H1 (cell line): ENCODE measurements around the gene ZNF273. TPM values are rescaled to one million over a fixed set of nuclear protein-coding genes. Genes with fewer than 3 reads are reported as not detected.

Source experiments
- CTCF ChIA-PET: fragments of 300-600 bp; sonication (Branson Sonifier 250); formaldehyde crosslinking; loops from one replicate; lab custom pipeline; 2021; ENCODE audit not compliant: partially characterized antibody; lab: Charles Lee
- POLR2A ChIA-PET: fragments of 300-600 bp; sonication (Branson Sonifier 250); formaldehyde crosslinking; loops from one replicate; lab custom pipeline; 2021; ENCODE audit warnings: inconsistent platforms; ENCODE audit not compliant: partially characterized antibody; lab: Charles Lee
- DNase-seq, 2 experiments: peaks; one replicate each; pipeline versions ENCODE4 v3.0.0 to v3.0.0-alpha.2; 2010 to 2022; ENCODE audit warnings: low spot score in 2 of 2, low read depth in 1 of 2, mixed read lengths in 1 of 2
- FAIRE-seq: peaks from 2 replicates; lab custom pipeline; 2011; peaks lifted over from hg19 to GRCh38; lab: Jason Lieb, UNC
- H2AFZ ChIP-seq: 2 replicates; pipeline ENCODE4 v1.8.1; 2012; ENCODE audit warnings: low read length, inconsistent platforms
- H2AK5ac ChIP-seq: 2 replicates; pipeline ENCODE4 v1.6.1; 2013; ENCODE audit warnings: low read depth, low read length
- H2BK120ac ChIP-seq: replicated peaks from 2 replicates; pipeline ENCODE3; 2013; ENCODE audit warnings: low read depth, low read length, inconsistent platforms
- H2BK12ac ChIP-seq: 2 replicates; pipeline ENCODE4 v1.6.1; 2013; ENCODE audit warnings: low read depth, low read length
- H2BK15ac ChIP-seq: 2 replicates; pipeline ENCODE4 v1.6.1; 2013; ENCODE audit warnings: low read length
- H2BK20ac ChIP-seq: 2 replicates; pipeline ENCODE4 v1.6.1; 2013; ENCODE audit warnings: low read length
- H2BK5ac ChIP-seq: 2 replicates; pipeline ENCODE4 v1.6.1; 2013; ENCODE audit warnings: low read depth, low read length
- H3K14ac ChIP-seq: 2 replicates; pipeline ENCODE4 v1.6.1; 2013; ENCODE audit warnings: inconsistent platforms; ENCODE audit not compliant: insufficient read length
- H3K18ac ChIP-seq: 2 replicates; pipeline ENCODE4 v1.6.1; 2013; ENCODE audit warnings: low read length; ENCODE audit errors: extremely low read depth
- H3K23ac ChIP-seq: 2 replicates; pipeline ENCODE4 v1.6.1; 2013; ENCODE audit warnings: inconsistent platforms; ENCODE audit not compliant: insufficient read length
- H3K23me2 ChIP-seq: 2 replicates; pipeline ENCODE4 v1.6.1; 2013; ENCODE audit warnings: low read depth, low read length
- H3K27ac ChIP-seq: 2 replicates; pipeline ENCODE4 v1.6.1; 2011; ENCODE audit warnings: low read depth, low read length, inconsistent platforms
- H3K27me3 ChIP-seq, 4 experiments: replicated peaks in 1 of 4; 1 replicate in 1 of 4; 2 replicates in 3 of 4; pipeline versions ENCODE4 v1.6.1 to v1.8.1; 2011 to 2013; ENCODE audit warnings: low read length in 3 of 4, mild to moderate bottlenecking in 3 of 4, inconsistent platforms in 2 of 4, mixed read lengths in 2 of 4, moderate library complexity in 1 of 4; ENCODE audit not compliant: control insufficient read depth in 3 of 4, insufficient read depth in 3 of 4; ENCODE audit errors: extremely low read depth in 1 of 4
- H3K36me3 ChIP-seq, 4 experiments: 2 replicates each; pipeline versions ENCODE4 v1.6.1 to v1.8.1; 2011 to 2013; ENCODE audit warnings: mild to moderate bottlenecking in 4 of 4, low read length in 3 of 4, moderate library complexity in 2 of 4, control low read depth in 1 of 4, inconsistent platforms in 1 of 4; ENCODE audit not compliant: insufficient read depth in 4 of 4, control insufficient read depth in 2 of 4
- H3K4ac ChIP-seq: replicated peaks from 2 replicates; pipeline ENCODE3; 2013; ENCODE audit warnings: low read length, low read depth, mixed read lengths, inconsistent platforms; ENCODE audit not compliant: insufficient read length
- H3K4me1 ChIP-seq, 4 experiments: replicated peaks in 1 of 4; 1 replicate in 1 of 4; 2 replicates in 3 of 4; pipeline versions ENCODE4 v1.6.1 to v1.8.1; 2011 to 2013; ENCODE audit warnings: low read length in 3 of 4, inconsistent platforms in 2 of 4, mixed read lengths in 1 of 4; ENCODE audit not compliant: insufficient read depth in 4 of 4, control insufficient read depth in 3 of 4
- H3K4me2 ChIP-seq, 2 experiments: 2 replicates each; pipeline versions ENCODE4 v1.6.1 to v1.8.1; 2011 to 2013; ENCODE audit warnings: low read depth in 2 of 2, low read length in 2 of 2, control low read depth in 1 of 2, inconsistent platforms in 1 of 2, mild to moderate bottlenecking in 1 of 2; ENCODE audit not compliant: insufficient read depth in 1 of 2
- H3K4me3 ChIP-seq, 4 experiments: fragments of 200-600, 300-600 bp in 1 of 4; sonication (generic), shearing (Covaris generic), sonication (Bioruptor Twin) in 1 of 4; 2 replicates each; pipeline versions ENCODE4 v1.5.1 to v1.8.1; 2011 to 2016; ENCODE audit warnings: low read length in 4 of 4, low read depth in 3 of 4, control low read depth in 2 of 4, inconsistent platforms in 2 of 4, mild to moderate bottlenecking in 2 of 4, mixed read lengths in 1 of 4, moderate library complexity in 1 of 4; ENCODE audit not compliant: insufficient read depth in 2 of 4; ENCODE audit errors: extremely low read depth in 1 of 4
- H3K56ac ChIP-seq: replicated peaks from 2 replicates; pipeline ENCODE3; 2013; ENCODE audit warnings: low read depth, mild to moderate bottlenecking, mixed read lengths, low read length, inconsistent platforms; ENCODE audit not compliant: insufficient read length
- H3K79me1 ChIP-seq: 2 replicates; pipeline ENCODE4 v1.6.1; 2013; ENCODE audit warnings: low read depth, low read length, control low read depth
- H3K79me2 ChIP-seq, 2 experiments: 2 replicates each; pipeline versions ENCODE4 v1.6.1 to v1.8.1; 2012 to 2013; ENCODE audit warnings: low read length in 2 of 2, mild to moderate bottlenecking in 2 of 2, inconsistent platforms in 1 of 2; ENCODE audit not compliant: insufficient read depth in 2 of 2, control insufficient read depth in 1 of 2
- H3K9ac ChIP-seq, 4 experiments: replicated peaks in 1 of 4; 1 replicate in 1 of 4; 2 replicates in 3 of 4; pipeline versions ENCODE4 v1.6.1 to v1.8.1; 2011 to 2013; ENCODE audit warnings: low read depth in 3 of 4, low read length in 3 of 4, control low read depth in 2 of 4, mild to moderate bottlenecking in 2 of 4, moderate library complexity in 2 of 4, inconsistent platforms in 1 of 4; ENCODE audit errors: extremely low read depth in 1 of 4
- H3K9me3 ChIP-seq, 2 experiments: 2 replicates each; pipeline versions ENCODE4 v1.6.1 to v1.8.1; 2012 to 2013; ENCODE audit warnings: mild to moderate bottlenecking in 2 of 2, moderate library complexity in 2 of 2, control low read depth in 1 of 2, inconsistent platforms in 1 of 2, low read depth in 1 of 2, low read length in 1 of 2, mixed read lengths in 1 of 2; ENCODE audit not compliant: insufficient read depth in 2 of 2
- H4K20me1 ChIP-seq, 2 experiments: replicated peaks in 1 of 2; 2 replicates each; pipeline versions ENCODE3 to v1.8.1; 2011 to 2013; ENCODE audit warnings: inconsistent platforms in 2 of 2, low read length in 2 of 2, mild to moderate bottlenecking in 1 of 2; ENCODE audit not compliant: insufficient read depth in 2 of 2, control insufficient read depth in 1 of 2
- H4K5ac ChIP-seq: 2 replicates; pipeline ENCODE4 v1.6.1; 2013; ENCODE audit warnings: low read length, low read depth, mixed read lengths, inconsistent platforms; ENCODE audit not compliant: insufficient read length
- H4K8ac ChIP-seq: 2 replicates; pipeline ENCODE4 v1.8.0; 2013; ENCODE audit warnings: mild to moderate bottlenecking, moderate library complexity, low read length, inconsistent platforms; ENCODE audit not compliant: insufficient read depth; ENCODE audit errors: extremely low read depth
- H4K91ac ChIP-seq: replicated peaks from 2 replicates; pipeline ENCODE3; 2013; ENCODE audit warnings: low read length, mixed read lengths, inconsistent platforms; ENCODE audit not compliant: insufficient read length
- CBX8 ChIP-seq: fragments of 300-800, 300-1000 bp; sonication (generic); IDR thresholded peaks from 2 replicates; pipeline ENCODE4 v1.7.1; 2016; ENCODE audit warnings: low read depth, low read length, borderline replicate concordance
- CREB1 ChIP-seq: IDR thresholded peaks from 2 replicates; pipeline ENCODE4 v1.6.1; 2012; ENCODE audit warnings: inconsistent platforms
- KDM1A ChIP-seq: fragments of 200-600, 300-600 bp; sonication (generic); IDR thresholded peaks from 2 replicates; pipeline ENCODE4 v1.7.1; 2016; ENCODE audit warnings: mild to moderate bottlenecking, low read length, borderline replicate concordance
- SAP30 ChIP-seq: fragments of 300-600 bp; sonication (generic); IDR thresholded peaks from 2 replicates; pipeline ENCODE4 v1.7.1; 2012; ENCODE audit warnings: low read length, moderate library complexity, mild to moderate bottlenecking, inconsistent platforms; ENCODE audit not compliant: insufficient read depth, insufficient replicate concordance
- TAF7 ChIP-seq: optimal IDR thresholded peaks from 2 replicates; pipeline ENCODE3; 2011; ENCODE audit warnings: low read depth, mild to moderate bottlenecking, inconsistent platforms, low read length, moderate library complexity, borderline replicate concordance
- TBP ChIP-seq: IDR thresholded peaks from 2 replicates; pipeline ENCODE4 v1.6.1; 2011; ENCODE audit warnings: low read depth, low read length, improper control_type of control experiment
- WGBS, 2 experiments: shearing (Covaris generic) in 1 of 2; methylation state at CpG; one replicate each; pipeline versions ENCODE4 v1.1.6 to v1.1.7; 2013 to 2015; ENCODE audit warnings: low lambda C conversion rate in 2 of 2, mixed read lengths in 2 of 2, inconsistent platforms in 1 of 2, low coverage in 1 of 2, missing lambda C conversion rate in 1 of 2; ENCODE audit not compliant: insufficient replicate concordance in 2 of 2, insufficient coverage in 1 of 2, insufficient read length in 1 of 2; ENCODE audit errors: extremely low coverage in 1 of 2, missing lambda C conversion rate in 1 of 2; 5-methylcytosine and 5-hydroxymethylcytosine counted together
- polyA plus RNA-seq, 7 experiments: library from polyadenylated mRNA; depleted of rRNA in 3 of 7; stranded (reverse) in 5 of 7; unstranded in 2 of 7; fragments of >200 nt in 5 of 7; fragments of 200-250 nt in 2 of 7; gene quantifications; 1 replicate in 5 of 7; 2 replicates in 1 of 7; 4 replicates in 1 of 7; pipeline versions ENCODE4 v1.2.1 to v1.2.3, GENCODE V29; 2011 to 2013; ENCODE audit warnings: missing spikeins in 2 of 7, mixed read lengths in 2 of 7
- total RNA-seq: library from RNA; stranded (reverse); fragmentation: NEBNext Ultra II Directional; extraction: Animal tissue kit (Norgen Biotek cat#: 25700); gene quantifications from 2 replicates; pipeline ENCODE4 v1.2.1, GENCODE V29; 2021

Gene ZNF273
- total and polyA plus RNA-seq, 2 of the 8 experiments (the other 6 are each of a cell fraction or from before 2014, with no cell fraction given), result 6.2 to 23.2 TPM

DNA sequence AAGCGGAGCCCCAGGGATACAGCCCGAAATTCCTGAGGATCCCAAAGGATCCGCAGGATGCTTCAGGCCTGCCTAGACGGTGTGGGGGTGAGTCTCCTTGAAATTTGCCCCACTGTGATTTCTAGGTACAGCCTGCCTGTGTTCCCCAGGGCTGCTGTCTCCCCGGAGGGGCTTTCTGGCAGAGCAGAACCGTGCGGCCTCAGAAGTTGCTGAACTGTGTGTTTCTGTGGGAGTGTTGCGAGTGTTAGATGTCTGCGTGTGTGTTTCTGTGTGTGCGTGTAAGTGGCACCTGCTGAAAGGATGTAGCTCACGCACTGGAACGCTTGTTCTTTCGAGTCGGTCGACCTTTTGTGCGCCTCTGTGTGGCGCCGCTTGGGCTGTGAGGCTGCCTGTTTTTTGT is 27.8 kb upstream of the ZNF273 start:
- Histone ChIP-seq H2BK20ac (no peak overlapping the region), H2BK120ac (no peak overlapping the region), H3K79me2 (no peaks in the 10 kb centered on the region), H3K4me3 (no peak overlapping the region), H3K4me1 (no peaks in the 10 kb centered on the region; a peak in 1 of 7 replicates), H3K9me3 (peaks cover 2 to 40% of the 10 kb centered on the region in 2 experiments; a peak in 2 of 4 replicates), H4K20me1 (no peaks in the 10 kb centered on the region), H4K91ac (no peak overlapping the region), H3K56ac (no peak overlapping the region), H3K27ac (no peak overlapping the region)
- CTCF ChIA-PET, result no interaction called here
- FAIRE-seq, result no peak
- TF ChIP-seq CREB1 (no peak), CBX8 (no peak), KDM1A (no peak), SAP30 (no peak), TAF7 (no peak), TBP (no peak)
- TF ChIP-seq, all 59 proteins: peak for 0
- 86% methylated on average over 15 of the region's 18 CpGs; no CpG with 5 or more reads in 1 of the 2 experiments for WGBS, 2 experiments
- Histone ChIP-seq H2BK12ac (no peak overlapping the region), H3K36me3 (no peaks in the 10 kb centered on the region), H2AK5ac (no peak overlapping the region), H3K9ac (no peak overlapping the region), H2BK5ac (no peak overlapping the region), H3K4me2 (no peak overlapping the region), H4K5ac (no peak overlapping the region), H3K79me1 (no peaks in the 10 kb centered on the region; the same call in 1 of the 2 replicates), H3K4ac (no peak overlapping the region), H3K23ac (no peak overlapping the region), H2BK15ac (no peak overlapping the region), H3K18ac (no peak overlapping the region), H4K8ac (no peak overlapping the region), H3K23me2 (no peaks in the 10 kb centered on the region), H2AFZ (no peak overlapping the region), H3K14ac (no peak overlapping the region), H3K27me3 (peaks cover 0 to 7% (median 6%) of the 10 kb centered on the region in 4 experiments; a peak in 5 of 7 replicates)
- POLR2A ChIA-PET, result interaction anchor here (0.6 kb wide), 1 partner anchor 164 kb away, joined by 4 read pairs; no protein-coding TSS in a partner anchor
- peak in 1 of 2 experiments; percentile 23 for DNase-seq
